HepG2 (cell line): Measurements from ENCODE around the gene TKFC. TPM values are rescaled to one million over a fixed set of nuclear protein-coding genes. Genes with fewer than 3 reads are reported as not detected.
A peak's percentile ranks its signal among the peaks of the same experiment; 100 is the strongest.

Source experiments
- DMAP1 ChIP-seq: IDR thresholded peaks from 2 replicates; pipeline ENCODE4 v1.6.1; 2016
- DMTF1 ChIP-seq: sonication (generic); formaldehyde crosslinking; IDR thresholded peaks from 2 replicates; pipeline ENCODE4 v1.4.0; 2020; ENCODE audit warnings: mild to moderate bottlenecking, missing genetic modification reagents
- GFI1 ChIP-seq: sonication (generic); formaldehyde crosslinking; IDR thresholded peaks from 2 replicates; pipeline ENCODE4 v1.5.0; 2020; ENCODE audit warnings: missing genetic modification reagents, mild to moderate bottlenecking, borderline replicate concordance
- HIVEP1 ChIP-seq: sonication (generic); formaldehyde crosslinking; IDR thresholded peaks from 2 replicates; pipeline ENCODE4 v1.4.0; 2020; ENCODE audit warnings: mild to moderate bottlenecking, missing genetic modification reagents
- MZF1 ChIP-seq: sonication (generic); formaldehyde crosslinking; IDR thresholded peaks from 2 replicates; pipeline ENCODE4 v1.8.1; 2023; ENCODE audit warnings: mild to moderate bottlenecking, missing genetic modification reagents, borderline replicate concordance
- NFAT5 ChIP-seq: sonication (generic); formaldehyde crosslinking; IDR thresholded peaks from 2 replicates; pipeline ENCODE4 v1.4.0; 2020; ENCODE audit warnings: missing genetic modification reagents
- POLR2AphosphoS2 ChIP-seq: IDR thresholded peaks from 2 replicates; pipeline ENCODE4 v1.6.1; 2011; ENCODE audit warnings: low read depth, low read length, improper control_type of control experiment
- REXO4 ChIP-seq: sonication (generic); formaldehyde crosslinking; IDR thresholded peaks from 2 replicates; pipeline ENCODE4 v1.8.0; 2022; ENCODE audit warnings: missing genetic modification reagents, mild to moderate bottlenecking, borderline replicate concordance
- SALL1 ChIP-seq: sonication (generic); formaldehyde crosslinking; IDR thresholded peaks from 2 replicates; pipeline ENCODE4 v1.8.0; 2022; ENCODE audit warnings: mild to moderate bottlenecking, missing genetic modification reagents
- SMAD1 ChIP-seq: sonication (generic); formaldehyde crosslinking; IDR thresholded peaks from 2 replicates; pipeline ENCODE4 v1.4.0; 2020; ENCODE audit warnings: missing genetic modification reagents, low read depth, mild to moderate bottlenecking, borderline replicate concordance
- ZBTB46 ChIP-seq: sonication (generic); formaldehyde crosslinking; IDR thresholded peaks from 2 replicates; pipeline ENCODE4 v1.4.0; 2020; ENCODE audit warnings: mild to moderate bottlenecking, missing genetic modification reagents, borderline replicate concordance
- ZBTB7B ChIP-seq: sonication (generic); formaldehyde crosslinking; IDR thresholded peaks from 2 replicates; pipeline ENCODE4 v1.4.0; 2020; ENCODE audit warnings: missing genetic modification reagents
- ZFP36 ChIP-seq: fragments of 150-350 bp; IDR thresholded peaks from 2 replicates; pipeline ENCODE4 v1.6.1; 2018; ENCODE audit warnings: borderline replicate concordance, low read length, low read depth; ENCODE audit not compliant: partially characterized antibody
- ZNF281 ChIP-seq: sonication (generic); formaldehyde crosslinking; IDR thresholded peaks from 2 replicates; pipeline ENCODE4 v1.4.0; 2020; ENCODE audit warnings: missing genetic modification reagents, borderline replicate concordance
- ZNF451 ChIP-seq: sonication (generic); formaldehyde crosslinking; IDR thresholded peaks from 2 replicates; pipeline ENCODE4 v1.5.0; 2020; ENCODE audit warnings: mild to moderate bottlenecking, missing genetic modification reagents
- ZNF552 ChIP-seq: sonication (generic); formaldehyde crosslinking; IDR thresholded peaks from 2 replicates; pipeline ENCODE4 v1.9.0; 2022; ENCODE audit warnings: missing genetic modification reagents, mild to moderate bottlenecking, borderline replicate concordance
- polyA plus RNA-seq, 8 experiments: library from polyadenylated mRNA; depleted of rRNA in 3 of 8; stranded (reverse) in 7 of 8; unstranded in 1 of 8; fragments of >200 nt; fragmentation: Illumina TruSeq in 4 of 8; extraction: Trizol in 4 of 8; gene quantifications; 2 replicates each; pipeline versions ENCODE4 v1.2.1 to v1.2.3, GENCODE V29; 2011 to 2016; ENCODE audit warnings: low read depth in 4 of 8, missing spikeins in 1 of 8, mixed read lengths in 1 of 8; ENCODE audit not compliant: insufficient read depth in 1 of 8
- total RNA-seq, 5 experiments: library from RNA; depleted of rRNA; stranded (reverse); fragments of >200 nt; fragmentation: Illumina TruSeq; extraction: Trizol; gene quantifications; 2 replicates each; pipeline ENCODE4 v1.2.3, GENCODE V29; 2016; ENCODE audit warnings: low read depth in 1 of 5

Gene TKFC
- total and polyA plus RNA-seq, 2 of the 13 experiments (the other 11 are each of a cell fraction or from before 2014, with no cell fraction given), result 147 to 197 TPM

- TF ChIP-seq HIVEP1 (CRISPR knock-in tag), result 0 out of 2 replicates have a peak, but pooled peaks have one; percentile 28
- no peak for TF ChIP-seq POLR2AphosphoS2
- no peak for TF ChIP-seq ZFP36
- peak; percentile 96 for TF ChIP-seq DMAP1 (CRISPR knock-in tag)
- peak; percentile 72; the same call in 1 of the 2 replicates for TF ChIP-seq ZNF281 (CRISPR knock-in tag)
- peak; percentile 72; the same call in 1 of the 2 replicates for TF ChIP-seq SMAD1 (CRISPR knock-in tag)
- TF ChIP-seq ZNF451, result peak; percentile 72; the same call in 1 of the 2 replicates
- no peak for TF ChIP-seq ZNF552 (CRISPR knock-in tag)
- peak; percentile 98; the same call in 1 of the 2 replicates for TF ChIP-seq DMTF1 (CRISPR knock-in tag)
- TF ChIP-seq MZF1 (CRISPR knock-in tag), result no peak
- TF ChIP-seq NFAT5, result no peak
- peak; percentile 64 for TF ChIP-seq ZBTB7B (CRISPR knock-in tag)
- TF ChIP-seq REXO4, result no peak
- no peak for TF ChIP-seq GFI1 (CRISPR knock-in tag)
- peak; percentile 79 for TF ChIP-seq SALL1 (CRISPR knock-in tag)
- no peak for TF ChIP-seq ZBTB46 (CRISPR knock-in tag)
Measured at GRCh38 chr11:61332797-61333549, at the start of gene TKFC, which contains the start of gene DDB1 (continued).
